Stimulated activated CD8-positive, alpha-beta memory T cell treated with anti-CD3 and anti-CD28 coated beads, Interleukin-4, amount 100 ng/mL, for 1 hour (primary cell): ENCODE measurements around the gene ADAP2.
"Not testable (repeated sequence)": the region's sequence is repeated elsewhere in the genome, so short reads cannot be mapped to it uniquely, and the experiment has no call there.

Experiments used
- DNase-seq, 2 donors: peaks; one replicate each; pipeline ENCODE4 v3.0.0-alpha.2; 2020; ENCODE audit warnings: low read depth in 2 of 2, low spot score in 1 of 2

The ADAP2 gene

GRCh38 chr17:30969989-30970830, 48.5 kb downstream of the ADAP2 start:
- no peak for DNase-seq

GRCh38 chr17:30970831-30971567, 49.3 kb downstream of the ADAP2 start, which contains the start of gene RNF135:
TSS of gene RNF135 (plus strand) at chr17:30971039. CDS start at chr17:30971074, 35 bp downstream.
- DNase-seq: peak; percentile 18 to 24

GRCh38 chr17:30975042-30975820, 53.5 kb downstream of the ADAP2 start:
- DNase-seq: no peak

- DNase-seq: not testable (repeated sequence)
Observed at GRCh38 chr17:30979919-30980318, 58.2 kb downstream of the ADAP2 start.

DNA sequence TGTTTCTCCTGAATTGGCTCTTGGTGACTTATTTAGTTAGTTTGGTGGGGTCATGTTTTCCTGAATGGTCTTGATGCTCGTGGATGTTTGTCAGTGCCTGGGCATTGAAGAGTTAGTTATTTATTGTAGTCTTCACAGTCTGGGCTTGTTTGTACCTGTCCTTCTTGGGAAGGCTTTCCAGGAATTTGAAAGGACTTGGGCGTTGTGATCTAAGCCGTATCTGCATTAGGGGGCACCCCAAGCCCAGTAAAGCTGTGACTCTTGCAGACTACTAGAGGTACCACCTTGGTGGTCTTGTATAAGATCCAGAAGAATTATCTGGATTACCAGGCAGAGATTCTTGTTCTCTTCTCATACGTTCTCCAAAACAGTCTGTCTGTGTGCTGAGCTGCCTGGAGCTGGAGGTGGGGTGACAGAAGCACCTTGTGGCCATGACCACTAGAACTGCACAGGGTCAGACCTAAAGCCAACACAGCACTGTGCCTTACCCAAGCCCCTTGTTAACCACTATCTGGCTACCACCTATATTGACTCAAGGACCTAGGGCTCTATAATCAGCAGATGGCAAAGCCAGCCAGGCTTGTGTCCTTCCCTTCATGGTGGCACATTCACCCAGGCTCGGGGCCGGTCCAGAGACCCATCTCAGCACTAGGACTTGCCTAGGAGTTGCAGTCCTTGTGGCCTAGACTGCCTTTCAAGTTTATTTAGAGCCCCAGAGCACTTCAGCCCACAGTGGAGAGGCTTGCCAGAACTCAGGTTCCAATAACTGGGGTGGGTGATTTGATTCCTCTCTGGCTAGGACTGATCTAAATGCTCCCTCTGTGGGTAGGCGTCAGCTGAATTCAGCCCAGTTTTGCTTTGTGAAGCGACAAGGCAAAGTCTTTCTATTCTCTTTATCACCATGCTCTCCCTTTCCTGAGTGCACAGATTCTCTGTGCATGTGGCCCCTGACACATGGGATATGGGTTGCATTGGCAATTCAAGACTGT, 60.1 kb downstream of the ADAP2 start:
- DNase-seq: no peak

DNA sequence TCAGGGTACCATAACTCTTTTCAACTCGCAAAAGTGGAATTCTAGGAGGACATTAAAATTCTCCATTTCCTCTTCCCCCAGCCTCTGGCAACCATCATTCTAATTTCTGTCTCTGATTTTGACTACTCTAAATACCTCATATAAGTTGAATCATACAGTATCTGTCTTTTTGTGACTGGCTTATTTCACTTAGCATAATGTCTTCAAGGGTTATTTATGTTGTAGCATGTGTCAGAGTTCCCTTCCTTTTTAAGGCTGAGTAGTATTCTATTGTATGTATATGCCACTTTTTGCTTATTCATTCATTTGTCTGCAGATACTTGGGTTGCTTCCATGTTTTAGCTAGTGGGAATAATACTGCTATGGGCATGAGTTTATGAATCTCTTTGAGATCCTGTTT, 61.1 kb downstream of the ADAP2 start:
- DNase-seq: no peak

DNA sequence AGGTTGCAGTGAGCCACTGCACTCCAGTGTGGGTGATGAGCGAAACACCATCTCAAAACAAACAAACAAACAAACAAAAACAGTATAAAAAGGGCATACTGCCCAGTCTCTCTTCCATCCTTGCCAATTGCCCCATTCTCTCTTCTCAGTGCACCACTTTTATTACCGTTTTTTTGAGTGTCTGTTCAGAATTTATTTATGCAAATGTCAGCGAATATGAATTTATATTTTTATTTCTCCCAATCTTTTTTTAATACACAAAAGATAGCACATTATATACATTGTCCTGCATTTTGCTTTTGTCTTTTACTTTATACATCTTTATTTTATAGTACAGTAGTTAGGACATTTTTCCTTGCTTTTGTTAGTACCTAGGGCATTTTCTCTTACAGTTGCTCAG, 68.7 kb downstream of the ADAP2 start:
- DNase-seq: no peak

GRCh38 chr17:30992551-30992950, 70.8 kb downstream of the ADAP2 start:
- DNase-seq: no peak

DNA sequence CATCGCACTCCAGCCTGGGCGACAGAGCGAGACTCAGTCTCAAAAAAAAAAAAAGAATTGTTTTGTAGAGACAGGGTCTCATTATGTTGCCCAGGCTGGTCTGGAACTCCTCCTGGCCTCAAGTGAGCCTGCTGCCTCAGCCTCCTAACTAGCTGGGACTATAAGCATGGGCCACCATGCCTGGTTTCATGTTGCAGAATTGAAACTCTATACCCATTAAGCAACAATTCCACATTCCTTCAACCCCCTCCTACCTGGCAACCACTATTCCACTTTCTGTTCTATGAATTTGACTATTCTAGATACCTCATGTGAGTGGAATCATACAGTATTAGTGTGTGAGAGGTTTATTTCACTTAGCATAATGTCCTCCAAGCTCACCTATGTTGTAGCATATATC, 73.6 kb downstream of the ADAP2 start:
- DNase-seq: no peak

- DNase-seq: no peak
Observed at GRCh38 chr17:30996486-30996885, 74.7 kb downstream of the ADAP2 start.

DNA sequence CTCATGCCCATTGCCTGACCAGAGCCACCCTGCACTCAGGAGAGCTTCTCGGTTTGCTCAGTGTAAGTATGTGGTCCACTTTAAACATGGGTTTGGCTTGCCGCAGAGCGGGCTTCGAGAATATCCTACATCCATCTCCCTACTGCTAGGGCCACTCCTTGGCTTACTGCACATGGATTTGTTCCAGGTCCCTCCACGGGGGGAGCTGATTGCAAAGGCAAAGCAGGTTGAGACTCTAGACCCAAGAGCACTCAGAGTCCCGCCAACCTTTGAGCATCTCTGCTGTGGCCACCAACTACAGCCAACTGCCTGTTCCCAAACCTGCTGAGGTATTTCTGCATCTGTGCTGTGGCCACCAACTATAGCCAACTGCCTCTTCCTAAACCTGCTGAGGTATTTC, 75.5 kb downstream of the ADAP2 start:
- DNase-seq: no peak

DNA sequence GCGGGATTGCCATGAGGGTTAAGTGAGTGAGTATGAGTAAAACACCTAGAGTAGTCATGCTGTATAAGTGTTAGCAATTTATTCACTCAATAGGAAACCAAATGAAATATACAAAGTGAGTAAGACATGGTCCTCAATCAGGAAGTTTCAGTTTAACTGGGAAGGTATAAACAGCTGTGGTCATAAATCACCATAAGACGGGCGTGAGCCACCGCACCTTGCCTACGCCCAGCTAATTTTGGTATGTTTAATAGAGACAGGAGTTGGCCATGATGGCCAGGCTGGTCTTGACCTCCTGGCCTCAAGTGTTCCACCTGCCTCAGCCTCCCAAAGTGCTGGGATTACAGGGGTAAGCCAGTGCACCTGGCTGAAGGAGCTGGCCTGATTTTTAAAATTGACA, 76.1 kb downstream of the ADAP2 start:
- DNase-seq: no peak

GRCh38 chr17:31002047-31002446, 80.3 kb downstream of the ADAP2 start:
- DNase-seq: no peak

DNA sequence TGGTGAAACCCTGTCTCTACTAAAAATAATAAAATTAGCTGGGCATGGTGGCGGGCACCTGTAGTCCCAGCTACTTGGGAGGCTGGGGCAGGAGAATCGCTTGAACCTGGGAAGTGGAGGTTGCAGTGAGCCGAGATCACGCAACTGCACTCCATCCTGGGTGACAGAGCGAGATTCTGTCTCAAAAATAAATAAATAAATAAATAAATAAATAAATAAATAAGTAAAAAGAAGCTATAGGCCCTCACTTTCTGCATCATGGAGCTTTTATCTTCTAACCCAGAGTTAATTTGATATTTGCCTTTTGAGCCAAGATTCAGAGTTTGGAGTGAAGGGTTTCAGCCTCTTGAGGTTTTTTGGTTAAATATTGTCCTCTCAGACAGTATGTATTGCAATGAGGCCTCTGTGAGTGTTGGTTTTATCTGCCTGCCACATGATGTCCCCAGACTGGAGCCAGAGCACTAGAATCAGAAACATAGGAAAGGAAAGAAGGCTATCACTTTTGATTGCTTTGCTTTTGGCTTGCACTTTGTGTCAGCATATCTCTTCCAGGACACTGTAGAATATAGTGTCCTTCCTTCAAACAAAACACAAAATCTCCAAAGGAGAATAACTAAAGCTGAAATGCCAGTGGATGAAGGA, 81.6 kb downstream of the ADAP2 start:
- DNase-seq: no peak

DNA sequence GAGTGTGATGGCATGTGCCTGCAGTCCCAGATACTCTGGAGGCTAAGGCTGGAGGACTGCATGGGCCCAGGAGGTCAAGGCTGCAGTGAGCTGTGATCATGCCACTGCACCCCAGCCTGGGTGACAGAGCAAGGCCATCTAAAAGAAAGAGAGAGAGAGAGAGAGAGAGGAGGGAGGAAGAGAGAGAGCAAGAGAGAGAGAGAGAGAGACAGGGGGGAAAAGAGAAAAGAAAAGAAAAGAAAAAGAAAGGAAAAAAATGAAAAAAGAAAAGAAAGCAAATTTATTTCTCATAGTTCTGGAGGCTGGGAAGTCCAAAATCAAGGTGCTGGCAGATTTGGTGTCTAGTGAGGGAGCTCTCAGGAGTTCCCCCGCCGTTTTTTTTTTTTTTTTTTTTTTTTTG, 82.4 kb downstream of the ADAP2 start:
- no peak for DNase-seq

GRCh38 chr17:31007695-31008373, 86.1 kb downstream of the ADAP2 start:
- DNase-seq: no peak

GRCh38 chr17:31008374-31009041, 86.8 kb downstream of the ADAP2 start:
- peak; percentile 5 to 11 for DNase-seq
